ENCODE results near the gene KDR.

DNA sequence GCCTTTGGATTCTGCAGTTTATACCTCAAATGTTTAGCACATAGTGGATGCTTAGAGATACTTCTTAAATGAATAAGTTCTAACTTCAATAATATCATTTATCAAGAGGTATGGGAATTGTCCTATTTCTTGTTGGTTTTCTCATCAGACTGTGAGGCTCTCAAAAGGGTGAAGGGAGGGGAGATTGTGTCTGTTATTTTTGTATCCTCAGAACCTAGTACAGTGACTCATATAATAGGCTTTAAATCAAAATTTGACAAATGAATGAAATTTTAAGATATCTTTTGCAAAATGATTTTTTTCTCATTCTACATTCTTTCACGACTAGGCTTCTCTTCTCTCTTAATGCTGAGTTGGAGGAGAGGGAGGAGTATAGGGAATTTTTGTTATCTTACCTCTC lies 89.5 kb downstream of the KDR start:
- TF ChIP-seq, protein P1, sequence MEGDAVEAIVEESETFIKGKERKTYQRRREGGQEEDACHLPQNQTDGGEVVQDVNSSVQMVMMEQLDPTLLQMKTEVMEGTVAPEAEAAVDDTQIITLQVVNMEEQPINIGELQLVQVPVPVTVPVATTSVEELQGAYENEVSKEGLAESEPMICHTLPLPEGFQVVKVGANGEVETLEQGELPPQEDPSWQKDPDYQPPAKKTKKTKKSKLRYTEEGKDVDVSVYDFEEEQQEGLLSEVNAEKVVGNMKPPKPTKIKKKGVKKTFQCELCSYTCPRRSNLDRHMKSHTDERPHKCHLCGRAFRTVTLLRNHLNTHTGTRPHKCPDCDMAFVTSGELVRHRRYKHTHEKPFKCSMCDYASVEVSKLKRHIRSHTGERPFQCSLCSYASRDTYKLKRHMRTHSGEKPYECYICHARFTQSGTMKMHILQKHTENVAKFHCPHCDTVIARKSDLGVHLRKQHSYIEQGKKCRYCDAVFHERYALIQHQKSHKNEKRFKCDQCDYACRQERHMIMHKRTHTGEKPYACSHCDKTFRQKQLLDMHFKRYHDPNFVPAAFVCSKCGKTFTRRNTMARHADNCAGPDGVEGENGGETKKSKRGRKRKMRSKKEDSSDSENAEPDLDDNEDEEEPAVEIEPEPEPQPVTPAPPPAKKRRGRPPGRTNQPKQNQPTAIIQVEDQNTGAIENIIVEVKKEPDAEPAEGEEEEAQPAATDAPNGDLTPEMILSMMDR (conservative IDR thresholded peaks at IDR 0.05; ENCODE audit: low read length) = no peak
- TF ChIP-seq EZH2phosphoT487 (IDR thresholded peaks at IDR 0.05; ENCODE audit: borderline replicate concordance, low read depth, low read length) = no peak

All from OCI-LY7 (cell line).